Neural crest cell (in vitro differentiated cells): Measurements from ENCODE around the gene SLC25A46. TPM values are rescaled to one million over a fixed set of nuclear protein-coding genes. Genes with fewer than 3 reads are reported as not detected.

Experiments
- DNase-seq: peaks from one replicate; pipeline ENCODE4 v3.0.0; 2021; ENCODE audit warnings: low read depth, mixed read lengths, low spot score
- H3K27ac Mint-ChIP-seq: one replicate; pipeline ENCODE4 v1.8.0; 2021; ENCODE audit warnings: mild to moderate bottlenecking, mixed read lengths; ENCODE audit not compliant: unreplicated experiment
- H3K27me3 Mint-ChIP-seq: 2 replicates; pipeline ENCODE4 v1.8.0; 2021; ENCODE audit warnings: low read depth, mild to moderate bottlenecking, mixed read lengths
- H3K36me3 Mint-ChIP-seq: 2 replicates; pipeline ENCODE4 v1.8.0; 2021; ENCODE audit warnings: low read depth, mild to moderate bottlenecking, mixed read lengths
- H3K4me1 Mint-ChIP-seq: 2 replicates; pipeline ENCODE4 v1.8.0; 2021; ENCODE audit warnings: mixed read lengths
- H3K4me3 Mint-ChIP-seq: one replicate; pipeline ENCODE4 v1.8.0; 2021; ENCODE audit warnings: mild to moderate bottlenecking, mixed read lengths
- H3K9me3 Mint-ChIP-seq: 2 replicates; pipeline ENCODE4 v1.8.0; 2021; ENCODE audit warnings: mixed read lengths
- total RNA-seq: library from RNA; stranded (reverse); gene quantifications from 2 replicates; pipeline ENCODE4 v1.2.1, GENCODE V29; 2021
- TF ChIP-seq, protein P1 (sequence below): fragments of 200-600 bp; sonication (generic); conservative IDR thresholded peaks from 2 replicates; pipeline ENCODE4 v1.5.0; 2021; ENCODE audit warnings: antibody characterized with exemption, mild to moderate bottlenecking

SLC25A46 gene
- total RNA-seq, 1 donor from 2014 or later: 34.2 TPM

DNA sequence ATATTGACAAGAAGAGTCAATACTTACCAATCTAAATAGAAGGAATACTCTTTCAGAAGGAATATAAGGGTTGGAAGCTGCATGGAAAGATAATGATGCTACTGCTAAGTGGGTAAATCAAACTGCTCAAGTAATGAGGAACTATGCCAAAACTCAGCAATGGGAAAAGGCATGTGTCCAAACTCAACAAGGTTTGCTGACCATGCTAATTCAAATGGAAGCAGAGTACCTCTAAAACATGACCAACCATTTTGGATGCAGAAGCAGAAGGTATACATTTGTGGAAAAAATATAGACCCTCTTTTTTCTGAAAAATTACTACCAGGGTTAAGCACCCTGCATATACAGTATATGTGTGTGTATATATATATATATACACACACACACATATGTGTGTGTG lies 33.5 kb upstream of the SLC25A46 start:
- TF ChIP-seq, protein P1, sequence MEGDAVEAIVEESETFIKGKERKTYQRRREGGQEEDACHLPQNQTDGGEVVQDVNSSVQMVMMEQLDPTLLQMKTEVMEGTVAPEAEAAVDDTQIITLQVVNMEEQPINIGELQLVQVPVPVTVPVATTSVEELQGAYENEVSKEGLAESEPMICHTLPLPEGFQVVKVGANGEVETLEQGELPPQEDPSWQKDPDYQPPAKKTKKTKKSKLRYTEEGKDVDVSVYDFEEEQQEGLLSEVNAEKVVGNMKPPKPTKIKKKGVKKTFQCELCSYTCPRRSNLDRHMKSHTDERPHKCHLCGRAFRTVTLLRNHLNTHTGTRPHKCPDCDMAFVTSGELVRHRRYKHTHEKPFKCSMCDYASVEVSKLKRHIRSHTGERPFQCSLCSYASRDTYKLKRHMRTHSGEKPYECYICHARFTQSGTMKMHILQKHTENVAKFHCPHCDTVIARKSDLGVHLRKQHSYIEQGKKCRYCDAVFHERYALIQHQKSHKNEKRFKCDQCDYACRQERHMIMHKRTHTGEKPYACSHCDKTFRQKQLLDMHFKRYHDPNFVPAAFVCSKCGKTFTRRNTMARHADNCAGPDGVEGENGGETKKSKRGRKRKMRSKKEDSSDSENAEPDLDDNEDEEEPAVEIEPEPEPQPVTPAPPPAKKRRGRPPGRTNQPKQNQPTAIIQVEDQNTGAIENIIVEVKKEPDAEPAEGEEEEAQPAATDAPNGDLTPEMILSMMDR: no peak
- Mint-ChIP-seq H3K36me3 (no peaks in the 10 kb centered on the region), H3K4me3 (no peak overlapping the region), H3K27me3 (peaks cover 2% of the 10 kb centered on the region), H3K4me1 (no peaks in the 10 kb centered on the region), H3K27ac (no peak overlapping the region), H3K9me3 (peaks cover 3% of the 10 kb centered on the region)
- no peak for DNase-seq

DNA sequence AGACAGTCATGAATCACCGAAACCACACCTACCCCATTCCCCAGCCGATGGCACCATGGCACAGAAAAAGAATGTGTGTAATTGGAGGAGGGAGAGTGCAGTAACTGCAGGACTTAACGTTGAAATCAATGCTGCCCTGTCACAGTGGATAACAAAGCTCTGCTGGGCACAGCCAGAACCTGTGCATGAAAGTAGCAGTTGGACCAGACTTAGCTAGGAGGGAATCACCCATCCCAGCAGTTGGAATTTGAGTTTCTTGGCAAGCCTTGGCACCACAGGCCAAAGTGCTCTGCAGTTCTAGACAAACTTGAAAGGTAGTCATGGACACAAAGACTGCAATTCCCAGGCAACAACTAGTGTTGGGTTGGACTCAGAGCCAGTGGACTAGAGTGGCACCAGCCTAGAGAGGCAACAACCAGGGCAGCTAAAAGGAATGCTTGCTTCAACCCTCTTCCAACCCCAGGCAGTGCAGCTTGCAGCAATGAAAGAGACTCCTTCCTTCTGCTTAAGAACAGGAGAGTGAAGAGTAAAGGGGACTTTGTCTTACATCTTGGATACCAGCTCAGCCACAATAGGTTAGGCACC lies 31.5 kb upstream of the SLC25A46 start:
- DNase-seq: no peak
- peaks cover 2% of the 10 kb centered on the region for H3K27me3 Mint-ChIP-seq
- H3K27ac Mint-ChIP-seq: no peak overlapping the region
- TF ChIP-seq, protein P1: no peak
- H3K4me3 Mint-ChIP-seq: no peak overlapping the region
- H3K9me3 Mint-ChIP-seq: peaks cover 6% of the 10 kb centered on the region
- no peaks in the 10 kb centered on the region for H3K36me3 Mint-ChIP-seq
- no peaks in the 10 kb centered on the region for H3K4me1 Mint-ChIP-seq

DNA sequence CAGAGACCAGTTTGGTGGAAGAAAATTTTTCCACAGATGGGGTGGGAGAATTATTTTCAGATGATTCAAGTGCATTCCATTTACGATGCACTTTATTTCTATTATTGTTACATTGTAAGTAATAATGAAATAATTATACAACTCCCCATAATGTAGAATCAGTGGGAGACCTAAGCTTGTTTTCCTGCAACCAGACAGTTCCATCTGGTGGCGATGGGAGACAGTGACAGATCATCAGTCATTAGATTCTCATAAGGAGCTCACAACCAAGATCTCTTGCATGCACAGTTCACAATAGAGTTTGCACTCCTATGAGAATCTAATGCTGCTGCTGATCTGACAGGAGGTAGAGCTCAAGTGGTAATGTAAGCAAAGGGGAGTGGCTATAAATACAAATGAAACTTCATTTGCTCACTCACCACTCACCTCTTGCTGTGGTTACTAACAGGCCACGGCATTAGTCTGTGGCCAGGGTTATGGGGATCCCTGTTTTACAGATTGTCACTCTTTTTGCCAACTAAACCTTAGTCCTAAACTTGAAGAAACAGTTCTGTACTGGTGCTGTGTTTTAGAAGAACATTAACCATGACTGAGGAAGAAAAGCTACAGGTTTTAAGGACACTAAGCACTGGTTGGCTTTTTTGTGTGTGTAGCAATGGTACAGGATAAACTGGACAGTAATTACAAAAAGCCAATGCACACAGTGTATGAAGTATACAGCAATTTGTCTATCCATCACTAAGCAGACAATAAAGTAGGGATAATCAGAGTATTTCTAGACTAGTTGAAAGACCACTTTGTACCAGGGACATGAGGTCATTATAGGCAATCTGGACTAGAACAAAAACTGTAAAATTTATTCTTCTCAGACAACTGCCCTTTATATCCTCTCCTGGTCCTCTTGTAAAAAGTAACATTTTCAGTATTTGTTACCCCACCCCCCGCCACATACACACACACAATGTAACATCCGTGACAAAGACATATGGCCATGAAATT lies 22.3 kb upstream of the SLC25A46 start:
- no peak overlapping the region for H3K27ac Mint-ChIP-seq
- H3K36me3 Mint-ChIP-seq: no peaks in the 10 kb centered on the region
- no peaks in the 10 kb centered on the region for H3K27me3 Mint-ChIP-seq
- DNase-seq: no peak
- H3K9me3 Mint-ChIP-seq: peaks cover 3% of the 10 kb centered on the region
- TF ChIP-seq, protein P1: no peak
- no peaks in the 10 kb centered on the region for H3K4me1 Mint-ChIP-seq
- H3K4me3 Mint-ChIP-seq: no peak overlapping the region

DNA sequence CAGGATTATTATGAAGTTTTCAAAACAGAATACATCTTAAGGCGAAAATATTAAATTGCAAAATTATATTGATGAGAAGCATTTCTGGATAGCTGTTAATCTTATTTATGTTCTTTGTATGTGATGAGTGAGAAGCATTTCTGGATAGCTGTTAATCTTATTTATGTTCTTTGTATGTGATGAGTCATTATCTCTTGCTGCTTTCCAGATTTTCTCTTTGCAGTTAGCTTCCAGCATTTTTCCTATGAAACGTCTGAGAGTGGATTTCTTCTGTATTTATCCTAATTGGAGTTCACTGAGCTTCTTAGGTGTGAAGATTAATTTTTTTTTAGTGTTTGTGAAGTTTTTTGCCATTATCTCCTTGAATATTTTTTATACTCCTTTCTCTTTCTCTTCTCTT lies 20.5 kb upstream of the SLC25A46 start:
- Mint-ChIP-seq H3K27me3 (no peaks in the 10 kb centered on the region), H3K36me3 (no peaks in the 10 kb centered on the region), H3K9me3 (no peaks in the 10 kb centered on the region), H3K4me3 (no peak overlapping the region), H3K27ac (no peak overlapping the region), H3K4me1 (no peaks in the 10 kb centered on the region)
- no peak for DNase-seq
- TF ChIP-seq, protein P1: no peak

DNA sequence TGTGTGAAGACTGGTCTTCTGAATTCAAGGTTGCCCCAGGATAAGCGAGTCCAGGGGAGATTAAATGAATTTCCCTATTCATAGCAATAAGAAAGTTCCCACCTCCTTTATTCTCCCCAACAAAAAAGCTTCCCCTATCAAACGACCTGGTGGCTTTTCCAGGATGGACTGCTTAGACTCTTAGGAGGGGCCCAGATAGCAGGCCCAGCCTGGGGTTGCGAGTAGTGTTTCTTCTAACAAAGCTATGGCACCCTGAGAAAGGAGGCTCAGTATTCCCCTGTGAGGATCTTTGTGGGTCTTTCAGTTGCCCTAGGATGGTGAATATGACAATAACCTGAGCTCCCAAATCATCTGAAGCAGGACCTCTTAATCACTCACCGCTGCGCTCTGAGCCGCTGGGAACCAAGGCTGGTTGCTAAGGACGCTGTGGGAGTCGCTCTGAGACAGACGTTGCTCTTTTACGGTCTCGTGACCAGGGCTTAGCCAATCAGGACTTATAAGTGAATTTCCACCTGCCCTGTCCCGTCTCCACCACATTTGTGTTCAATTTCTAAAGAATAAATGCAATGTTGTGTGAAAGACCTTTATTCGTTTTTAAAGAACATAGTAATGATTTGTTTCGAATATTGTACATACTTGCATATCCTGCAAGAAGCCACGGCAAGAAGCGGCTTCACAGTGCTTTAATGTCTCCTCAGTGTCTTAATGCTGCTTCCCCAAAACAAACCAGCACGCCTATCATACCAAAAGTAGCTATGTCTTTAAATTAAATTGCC lies 12.4 kb upstream of the SLC25A46 start, which contains the start of gene TMEM232:
TSS of gene TMEM232 (minus strand) at position 423 of the 776 bp plus-strand sequence. CDS start 59,319 bp downstream, outside the sequence.
- Mint-ChIP-seq H3K27me3 (no peaks in the 10 kb centered on the region), H3K36me3 (no peaks in the 10 kb centered on the region), H3K4me1 (peaks cover 9% of the 10 kb centered on the region), H3K27ac (no peak within 1 kb of the TSS), H3K4me3 (peak within 1 kb of the TSS; percentile 92), H3K9me3 (no peaks in the 10 kb centered on the region)
- peak; percentile 49 for DNase-seq
- TF ChIP-seq, protein P1: no peak
